ENCODE results near the gene ATP10B. TPM values are rescaled to one million over a fixed set of nuclear protein-coding genes. Genes with fewer than 3 reads are reported as not detected.

The ATP10B gene
- polyA plus RNA-seq, 3 donors: not detected

- no peak overlapping the region for H3K4me3 Mint-ChIP-seq
- H4K20me1 ChIP-seq (ENCODE audit: insufficient read depth, low read length): no peaks in the 10 kb centered on the region
- DNase-seq: no peak
- H3K4me1 ChIP-seq (ENCODE audit: control insufficient read depth in 1 of 2, insufficient read depth in 2 of 2, low read length in 2 of 2): no peaks in the 10 kb centered on the region
- H2AFZ ChIP-seq (ENCODE audit: insufficient read depth, low read depth, low read length, poor library complexity, severe bottlenecking): no peak overlapping the region
- no peaks in the 10 kb centered on the region for H3K9me3 ChIP-seq (replicated peaks in 1 of 2; ENCODE audit: control insufficient read depth in 1 of 2, insufficient read depth in 1 of 2, low read length in 2 of 2)
- no peaks in the 10 kb centered on the region for H3K36me3 ChIP-seq (replicated peaks in 1 of 2; ENCODE audit: control insufficient read depth in 1 of 2, insufficient read depth in 2 of 2, low read length in 2 of 2)
- H3K4me2 ChIP-seq (replicated peaks; ENCODE audit: extremely low read depth, low read length, poor library complexity, severe bottlenecking): no peak overlapping the region
- no peaks in the 10 kb centered on the region for H3K36me3 Mint-ChIP-seq
- no peak overlapping the region for H3K27ac Mint-ChIP-seq
- H3K27me3 Mint-ChIP-seq (ENCODE audit: low read depth in 3 of 3): no peaks in the 10 kb centered on the region
- no peaks in the 10 kb centered on the region for H3K4me1 Mint-ChIP-seq
- TF ChIP-seq CTCF (IDR thresholded peaks at IDR 0.05): no peak
- H3K9me3 Mint-ChIP-seq: no peaks in the 10 kb centered on the region
- intact Hi-C loops (cut with micrococcal nuclease): no loop called here
- no peak overlapping the region for H3K9ac ChIP-seq (ENCODE audit: insufficient read depth, low read length, poor library complexity, severe bottlenecking)
- no peaks in the 10 kb centered on the region for H3K27me3 ChIP-seq (ENCODE audit: control insufficient read depth in 2 of 2, insufficient read depth in 2 of 2, low read length in 2 of 2)
- H3K79me2 ChIP-seq (ENCODE audit: insufficient read depth, low read length): no peaks in the 10 kb centered on the region
- no peak overlapping the region for H3K4me3 ChIP-seq (replicated peaks in 1 of 3; ENCODE audit: low read depth in 2 of 3, low read length in 3 of 3)
- WGBS (ENCODE audit: insufficient coverage): 100% methylated on average over 2 of the region's 4 CpGs
- H3K27ac ChIP-seq (ENCODE audit: low read depth in 1 of 2, low read length in 2 of 2): no peak overlapping the region
Measured at GRCh38 chr5:160602744-160603143, 249.3 kb downstream of the ATP10B start.

DNA sequence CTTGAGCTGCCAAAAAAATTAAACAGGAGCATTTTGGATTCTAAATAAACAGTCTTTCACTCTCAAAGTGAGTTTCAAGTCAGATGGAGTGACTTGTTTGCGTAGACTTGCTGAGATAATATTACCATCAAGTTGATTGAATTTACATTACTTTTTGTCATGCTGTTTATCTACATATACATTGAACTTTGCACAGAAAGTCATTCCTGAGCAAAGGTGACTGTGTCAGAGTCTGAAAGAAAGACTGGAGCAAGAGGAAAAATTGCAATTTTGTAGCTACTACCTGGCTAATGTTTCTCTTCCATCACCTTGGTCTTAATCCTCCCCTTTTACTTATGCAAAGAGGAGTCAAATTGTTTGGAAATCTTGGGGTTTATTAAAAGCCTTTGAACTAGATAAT lies 251.0 kb downstream of the ATP10B start:
- Histone ChIP-seq H3K36me3 (replicated peaks in 1 of 2; ENCODE audit: control insufficient read depth in 1 of 2, insufficient read depth in 2 of 2, low read length in 2 of 2) (no peaks in the 10 kb centered on the region), H3K9me3 (replicated peaks in 1 of 2; ENCODE audit: control insufficient read depth in 1 of 2, insufficient read depth in 1 of 2, low read length in 2 of 2) (no peaks in the 10 kb centered on the region), H2AFZ (ENCODE audit: insufficient read depth, low read depth, low read length, poor library complexity, severe bottlenecking) (no peak overlapping the region), H3K4me2 (replicated peaks; ENCODE audit: extremely low read depth, low read length, poor library complexity, severe bottlenecking) (no peak overlapping the region), H4K20me1 (ENCODE audit: insufficient read depth, low read length) (no peaks in the 10 kb centered on the region), H3K79me2 (ENCODE audit: insufficient read depth, low read length) (no peaks in the 10 kb centered on the region), H3K4me1 (ENCODE audit: control insufficient read depth in 1 of 2, insufficient read depth in 2 of 2, low read length in 2 of 2) (no peaks in the 10 kb centered on the region), H3K4me3 (replicated peaks in 1 of 3; ENCODE audit: low read depth in 2 of 3, low read length in 3 of 3) (no peak overlapping the region), H3K27me3 (ENCODE audit: control insufficient read depth in 2 of 2, insufficient read depth in 2 of 2, low read length in 2 of 2) (no peaks in the 10 kb centered on the region), H3K27ac (ENCODE audit: low read depth in 1 of 2, low read length in 2 of 2) (no peak overlapping the region), H3K9ac (ENCODE audit: insufficient read depth, low read length, poor library complexity, severe bottlenecking) (no peak overlapping the region)
- Mint-ChIP-seq H3K4me1 (no peaks in the 10 kb centered on the region), H3K9me3 (no peaks in the 10 kb centered on the region), H3K36me3 (no peaks in the 10 kb centered on the region), H3K27me3 (ENCODE audit: low read depth in 3 of 3) (no peaks in the 10 kb centered on the region), H3K27ac (no peak overlapping the region), H3K4me3 (no peak overlapping the region)
- WGBS (ENCODE audit: insufficient coverage): no CpG with 5 or more reads among the region's 1 CpG
- intact Hi-C loops (cut with micrococcal nuclease): no loop called here
- DNase-seq: no peak
- TF ChIP-seq CTCF (IDR thresholded peaks at IDR 0.05): no peak

Data from CD14-positive monocyte (primary cell).